ENCODE measurements around the gene ELFN1.

Gene ELFN1

GRCh38 chr7:1643270-1644092 lies 26.6 kb upstream of the ELFN1 start:
- H3K27ac ChIP-seq (ENCODE audit: low read length) = no peak overlapping the region
- H3K27me3 ChIP-seq (ENCODE audit: control insufficient read depth, insufficient read depth, low read length) = no peaks in the 10 kb centered on the region
- H3K4me1 ChIP-seq (ENCODE audit: control insufficient read depth, low read depth, low read length) = no peaks in the 10 kb centered on the region
- no peak overlapping the region for H3K4me3 ChIP-seq (ENCODE audit: low read length)
- H3K9ac ChIP-seq (ENCODE audit: low read length) = no peak overlapping the region
- no peaks in the 10 kb centered on the region for H3K9me3 ChIP-seq (ENCODE audit: control insufficient read depth, low read depth, low read length)
- H3K36me3 ChIP-seq (ENCODE audit: control insufficient read depth, low read depth, low read length) = no peaks in the 10 kb centered on the region

DNA sequence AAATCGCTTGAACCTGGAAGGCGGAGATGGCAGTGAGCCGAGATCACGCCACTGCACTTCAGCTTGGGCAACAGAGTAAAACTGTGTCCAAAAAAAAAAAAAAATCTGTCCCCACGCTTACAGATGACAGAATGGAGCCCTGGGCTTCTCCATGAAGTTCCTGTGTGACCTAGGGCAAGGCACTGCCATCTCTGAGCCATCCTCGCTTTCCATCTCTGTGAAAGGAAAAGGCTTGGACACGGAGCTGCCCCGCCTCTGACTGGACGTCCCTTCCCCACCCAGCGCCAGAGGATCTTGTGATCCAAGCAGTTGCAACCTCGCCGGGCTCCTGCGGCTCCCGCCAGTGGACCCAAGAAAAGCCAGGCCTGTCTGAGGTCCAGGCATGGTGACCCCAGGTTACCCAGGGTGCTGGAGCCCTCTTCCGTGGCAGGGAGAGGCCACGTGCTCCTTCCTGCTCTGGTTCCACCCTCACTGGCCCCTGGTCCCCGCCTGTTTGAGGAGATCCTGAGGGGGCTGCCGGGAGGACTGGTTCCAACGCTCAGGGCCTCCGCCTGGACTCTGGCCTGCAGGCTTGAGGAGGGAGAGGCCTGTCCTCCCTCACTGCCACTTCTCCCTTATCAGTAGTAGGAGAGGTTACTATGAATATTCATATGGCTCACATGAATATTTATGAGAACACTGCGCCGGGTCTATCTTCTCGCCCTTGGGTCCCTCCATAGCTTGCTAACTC lies 25.6 kb upstream of the ELFN1 start:
- Histone ChIP-seq H3K4me3 (ENCODE audit: low read length) (no peak overlapping the region), H3K4me1 (ENCODE audit: control insufficient read depth, low read depth, low read length) (no peaks in the 10 kb centered on the region), H3K36me3 (ENCODE audit: control insufficient read depth, low read depth, low read length) (no peaks in the 10 kb centered on the region), H3K9ac (ENCODE audit: low read length) (no peak overlapping the region), H3K27me3 (ENCODE audit: control insufficient read depth, insufficient read depth, low read length) (no peaks in the 10 kb centered on the region), H3K27ac (ENCODE audit: low read length) (no peak overlapping the region), H3K9me3 (ENCODE audit: control insufficient read depth, low read depth, low read length) (no peaks in the 10 kb centered on the region)

DNA sequence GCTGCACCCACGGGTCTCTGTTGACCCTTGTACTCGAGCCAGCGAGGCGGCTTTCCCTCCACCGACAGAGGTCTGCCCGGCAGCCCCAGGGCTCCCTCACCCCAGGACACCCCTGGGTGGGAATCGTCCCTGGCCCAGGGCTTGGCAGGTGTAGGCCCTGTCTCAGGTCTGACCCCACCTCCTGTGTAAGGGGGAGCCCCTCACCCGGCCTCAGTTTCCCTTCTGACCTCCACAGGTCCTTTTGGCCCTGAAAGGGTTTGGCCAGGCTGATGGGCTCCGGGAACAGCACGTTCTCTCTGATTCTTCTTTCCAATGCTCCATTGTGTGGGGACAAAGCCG lies 25.0 kb upstream of the ELFN1 start:
- no peaks in the 10 kb centered on the region for H3K36me3 ChIP-seq (ENCODE audit: control insufficient read depth, low read depth, low read length)
- no peaks in the 10 kb centered on the region for H3K9me3 ChIP-seq (ENCODE audit: control insufficient read depth, low read depth, low read length)
- no peak overlapping the region for H3K4me3 ChIP-seq (ENCODE audit: low read length)
- H3K27ac ChIP-seq (ENCODE audit: low read length) = no peak overlapping the region
- no peaks in the 10 kb centered on the region for H3K4me1 ChIP-seq (ENCODE audit: control insufficient read depth, low read depth, low read length)
- no peak overlapping the region for H3K9ac ChIP-seq (ENCODE audit: low read length)
- no peaks in the 10 kb centered on the region for H3K27me3 ChIP-seq (ENCODE audit: control insufficient read depth, insufficient read depth, low read length)

- Histone ChIP-seq H3K27ac (ENCODE audit: low read length) (no peak overlapping the region), H3K27me3 (ENCODE audit: control insufficient read depth, insufficient read depth, low read length) (no peaks in the 10 kb centered on the region), H3K9ac (ENCODE audit: low read length) (no peak overlapping the region), H3K36me3 (ENCODE audit: control insufficient read depth, low read depth, low read length) (no peaks in the 10 kb centered on the region), H3K4me1 (ENCODE audit: control insufficient read depth, low read depth, low read length) (no peaks in the 10 kb centered on the region), H3K9me3 (ENCODE audit: control insufficient read depth, low read depth, low read length) (no peaks in the 10 kb centered on the region), H3K4me3 (ENCODE audit: low read length) (no peak overlapping the region)
Measured at GRCh38 chr7:1645476-1645875, 24.6 kb upstream of the ELFN1 start.

DNA sequence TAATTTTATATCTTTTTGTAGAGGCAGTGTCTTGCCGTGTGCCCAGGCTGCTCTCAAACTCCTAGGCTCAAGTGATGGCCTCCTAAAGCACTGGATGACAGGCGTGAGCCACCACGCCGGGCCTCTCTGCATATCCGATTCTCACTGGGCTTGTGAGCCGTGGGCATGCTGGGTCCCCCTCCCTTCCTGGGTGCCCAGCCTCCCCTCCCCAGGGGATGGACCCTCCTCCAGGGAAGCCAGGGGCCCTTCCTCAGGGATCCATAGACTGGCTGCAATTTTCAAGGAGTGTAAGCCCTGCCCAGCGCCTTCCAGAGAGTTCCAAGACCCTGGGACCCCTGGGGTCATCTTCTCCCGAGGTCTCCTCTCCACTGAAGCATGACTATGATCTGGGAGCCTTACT lies 23.7 kb upstream of the ELFN1 start:
- no peak overlapping the region for H3K9ac ChIP-seq (ENCODE audit: low read length)
- no peak overlapping the region for H3K4me3 ChIP-seq (ENCODE audit: low read length)
- no peaks in the 10 kb centered on the region for H3K4me1 ChIP-seq (ENCODE audit: control insufficient read depth, low read depth, low read length)
- H3K27me3 ChIP-seq (ENCODE audit: control insufficient read depth, insufficient read depth, low read length) = no peaks in the 10 kb centered on the region
- H3K9me3 ChIP-seq (ENCODE audit: control insufficient read depth, low read depth, low read length) = no peaks in the 10 kb centered on the region
- H3K27ac ChIP-seq (ENCODE audit: low read length) = no peak overlapping the region
- no peaks in the 10 kb centered on the region for H3K36me3 ChIP-seq (ENCODE audit: control insufficient read depth, low read depth, low read length)

- no peaks in the 10 kb centered on the region for H3K27me3 ChIP-seq (ENCODE audit: control insufficient read depth, insufficient read depth, low read length)
- no peak overlapping the region for H3K4me3 ChIP-seq (ENCODE audit: low read length)
- no peaks in the 10 kb centered on the region for H3K4me1 ChIP-seq (ENCODE audit: control insufficient read depth, low read depth, low read length)
- no peak overlapping the region for H3K27ac ChIP-seq (ENCODE audit: low read length)
- no peaks in the 10 kb centered on the region for H3K9me3 ChIP-seq (ENCODE audit: control insufficient read depth, low read depth, low read length)
- H3K36me3 ChIP-seq (ENCODE audit: control insufficient read depth, low read depth, low read length) = no peaks in the 10 kb centered on the region
- H3K9ac ChIP-seq (ENCODE audit: low read length) = no peak overlapping the region
Measured at GRCh38 chr7:1646957-1647891, 22.9 kb upstream of the ELFN1 start.

- Histone ChIP-seq H3K4me3 (ENCODE audit: low read length) (no peak overlapping the region), H3K9me3 (ENCODE audit: control insufficient read depth, low read depth, low read length) (no peaks in the 10 kb centered on the region), H3K36me3 (ENCODE audit: control insufficient read depth, low read depth, low read length) (no peaks in the 10 kb centered on the region), H3K27ac (ENCODE audit: low read length) (no peak overlapping the region), H3K9ac (ENCODE audit: low read length) (no peak overlapping the region), H3K27me3 (ENCODE audit: control insufficient read depth, insufficient read depth, low read length) (no peaks in the 10 kb centered on the region), H3K4me1 (ENCODE audit: control insufficient read depth, low read depth, low read length) (no peaks in the 10 kb centered on the region)
Measured at GRCh38 chr7:1647961-1648672, 22.0 kb upstream of the ELFN1 start.

DNA sequence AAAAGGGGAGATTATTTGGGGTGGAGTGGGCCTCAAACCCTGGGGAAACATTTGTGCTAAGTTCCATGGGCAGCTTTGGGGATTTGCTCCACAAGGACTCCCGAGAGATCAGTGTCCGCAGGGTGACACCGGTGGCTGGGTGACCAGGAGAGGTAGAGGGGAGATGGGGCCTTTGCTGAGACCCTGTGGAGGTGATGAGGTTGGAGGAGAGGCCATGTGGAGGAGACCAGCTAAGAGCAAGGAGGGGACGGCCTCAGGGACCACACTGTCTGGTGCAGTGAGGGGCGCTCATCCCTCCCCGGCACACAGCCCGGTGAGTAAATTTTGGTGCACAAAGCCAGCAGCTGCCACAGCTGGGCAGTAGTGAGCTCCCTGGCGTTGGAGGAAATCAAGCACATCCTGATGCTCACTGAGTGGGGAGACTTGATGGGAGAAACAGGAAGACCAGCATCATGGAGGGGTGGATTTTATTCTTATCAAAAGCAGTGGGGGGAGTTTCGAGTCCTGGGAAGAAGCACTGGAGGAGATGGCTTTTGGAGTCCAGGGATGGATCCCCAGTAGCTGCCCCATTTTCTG lies 20.2 kb upstream of the ELFN1 start:
- no peak overlapping the region for H3K9ac ChIP-seq (ENCODE audit: low read length)
- no peak overlapping the region for H3K4me3 ChIP-seq (ENCODE audit: low read length)
- H3K27me3 ChIP-seq (ENCODE audit: control insufficient read depth, insufficient read depth, low read length) = no peaks in the 10 kb centered on the region
- no peaks in the 10 kb centered on the region for H3K4me1 ChIP-seq (ENCODE audit: control insufficient read depth, low read depth, low read length)
- no peak overlapping the region for H3K27ac ChIP-seq (ENCODE audit: low read length)
- H3K36me3 ChIP-seq (ENCODE audit: control insufficient read depth, low read depth, low read length) = no peaks in the 10 kb centered on the region
- no peaks in the 10 kb centered on the region for H3K9me3 ChIP-seq (ENCODE audit: control insufficient read depth, low read depth, low read length)

- H3K4me1 ChIP-seq (ENCODE audit: control insufficient read depth, low read depth, low read length) = no peaks in the 10 kb centered on the region
- no peaks in the 10 kb centered on the region for H3K36me3 ChIP-seq (ENCODE audit: control insufficient read depth, low read depth, low read length)
- H3K27ac ChIP-seq (ENCODE audit: low read length) = no peak overlapping the region
- no peak overlapping the region for H3K9ac ChIP-seq (ENCODE audit: low read length)
- H3K4me3 ChIP-seq (ENCODE audit: low read length) = no peak overlapping the region
- no peaks in the 10 kb centered on the region for H3K9me3 ChIP-seq (ENCODE audit: control insufficient read depth, low read depth, low read length)
- H3K27me3 ChIP-seq (ENCODE audit: control insufficient read depth, insufficient read depth, low read length) = no peaks in the 10 kb centered on the region
Measured at GRCh38 chr7:1650363-1651030, 19.6 kb upstream of the ELFN1 start.

DNA sequence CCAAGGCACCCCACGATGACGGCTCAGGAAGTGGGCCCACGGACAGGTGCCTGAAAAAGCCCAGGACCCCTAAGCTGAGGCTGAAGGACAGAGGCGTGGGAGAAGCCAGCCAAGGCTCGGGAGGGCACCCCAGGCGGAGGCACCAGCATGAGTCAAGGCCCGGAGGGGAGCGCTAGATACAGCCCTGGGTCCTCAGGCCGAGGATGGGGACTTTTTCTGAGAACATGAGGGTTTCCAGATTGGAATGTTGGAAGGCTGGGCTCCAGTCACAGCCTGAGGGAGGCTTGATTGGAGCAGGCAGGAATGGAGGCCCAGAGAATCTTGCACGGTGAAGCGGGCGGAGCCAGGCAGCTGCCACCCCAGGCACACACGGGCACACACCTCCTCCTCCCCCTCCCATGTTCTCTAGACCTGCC lies 19.0 kb upstream of the ELFN1 start:
- Histone ChIP-seq H3K9me3 (ENCODE audit: control insufficient read depth, low read depth, low read length) (no peaks in the 10 kb centered on the region), H3K4me3 (ENCODE audit: low read length) (no peak overlapping the region), H3K27me3 (ENCODE audit: control insufficient read depth, insufficient read depth, low read length) (no peaks in the 10 kb centered on the region), H3K27ac (ENCODE audit: low read length) (no peak overlapping the region), H3K9ac (ENCODE audit: low read length) (no peak overlapping the region), H3K36me3 (ENCODE audit: control insufficient read depth, low read depth, low read length) (no peaks in the 10 kb centered on the region), H3K4me1 (ENCODE audit: control insufficient read depth, low read depth, low read length) (no peaks in the 10 kb centered on the region)

Data from iPS-18a (cell line).